NCI-H1105 (cell line): ENCODE results near the gene GPRIN1.
"Not testable (repeated sequence)": the region's sequence is repeated elsewhere in the genome, so short reads cannot be mapped to it uniquely, and the experiment has no call there.

ENCODE experiments used
- DNase-seq: peaks from one replicate; lab custom pipeline; 2025; lab: John Stamatoyannopoulos, UW

Gene GPRIN1

GRCh38 chr5:176624938-176625337, 15.0 kb upstream of the GPRIN1 start:
- no peak for DNase-seq

- DNase-seq, result no peak
Observed at GRCh38 chr5:176624142-176624541, 14.2 kb upstream of the GPRIN1 start.

- no peak for DNase-seq
Observed at GRCh38 chr5:176621661-176622079, 11.7 kb upstream of the GPRIN1 start.

DNA sequence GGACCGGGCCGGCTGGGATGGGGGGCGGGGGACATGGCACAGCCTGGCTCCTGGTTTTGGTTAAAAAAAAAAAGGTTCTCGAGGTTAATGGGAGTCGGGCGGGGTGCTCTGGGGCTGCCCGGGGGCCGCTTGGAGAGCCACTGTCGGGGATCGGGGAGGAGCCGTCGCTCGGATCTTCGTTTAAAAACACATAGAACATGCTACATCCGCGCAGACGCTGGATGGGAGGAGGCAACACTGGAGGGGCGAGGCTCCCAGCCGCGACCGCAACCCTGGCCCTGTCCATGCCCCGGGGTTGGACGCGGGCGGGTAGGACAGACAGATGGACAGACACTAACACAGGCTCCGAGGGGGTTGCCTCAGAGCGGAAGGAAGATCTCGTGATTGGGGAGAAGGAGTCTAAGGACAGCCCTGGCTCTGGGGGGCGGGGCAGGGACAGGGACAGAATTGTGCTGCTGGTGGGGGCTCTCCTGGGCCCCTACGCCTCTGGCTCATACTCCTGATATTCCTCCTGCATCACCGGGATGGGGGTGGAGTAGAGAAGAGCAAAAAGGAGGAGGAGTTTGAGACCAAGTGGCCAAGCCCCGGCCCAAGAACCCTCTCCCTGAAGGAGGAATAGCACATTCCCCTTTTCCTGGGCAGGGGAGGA, 10.5 kb upstream of the GPRIN1 start:
- no peak for DNase-seq

DNA sequence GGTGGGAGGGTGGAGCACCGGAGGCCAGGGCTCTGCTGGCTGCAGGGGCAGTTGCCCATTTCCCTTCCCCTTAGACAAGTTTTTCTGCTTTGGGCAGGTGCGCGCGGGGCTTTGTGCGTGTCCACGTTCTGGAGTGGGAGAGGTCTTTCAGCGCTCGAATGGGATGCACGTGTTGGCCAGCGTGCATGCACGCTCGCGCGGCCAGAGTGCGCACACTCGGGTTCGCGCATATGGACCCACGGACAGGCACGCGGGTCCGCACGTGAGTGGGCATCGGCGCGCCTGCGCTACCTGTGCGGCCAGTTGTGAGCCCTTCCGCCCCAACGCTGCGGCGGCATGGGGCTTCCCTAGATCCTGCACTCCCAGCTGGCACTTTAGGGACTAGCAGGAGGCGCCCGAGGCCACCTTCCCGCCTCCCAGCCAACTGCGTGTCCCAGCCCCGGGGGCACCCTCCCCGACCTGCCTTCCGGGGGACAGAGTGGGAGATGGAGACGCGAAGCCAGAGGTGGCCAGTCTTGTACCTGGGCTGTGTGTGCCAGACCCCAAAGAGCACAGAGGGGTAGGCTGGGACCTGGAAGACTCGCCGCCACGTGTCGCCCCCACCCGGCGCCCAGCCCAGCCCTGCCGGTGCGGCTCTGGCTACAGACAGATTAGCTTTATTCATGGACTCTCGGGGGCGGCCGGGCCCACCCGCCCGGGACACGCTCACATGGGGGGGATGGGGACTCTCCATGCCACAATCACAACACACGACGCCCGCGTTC, 9.8 kb upstream of the GPRIN1 start:
- DNase-seq, result no peak

GRCh38 chr5:176619203-176619568, 9.2 kb upstream of the GPRIN1 start:
- DNase-seq, result no peak

DNA sequence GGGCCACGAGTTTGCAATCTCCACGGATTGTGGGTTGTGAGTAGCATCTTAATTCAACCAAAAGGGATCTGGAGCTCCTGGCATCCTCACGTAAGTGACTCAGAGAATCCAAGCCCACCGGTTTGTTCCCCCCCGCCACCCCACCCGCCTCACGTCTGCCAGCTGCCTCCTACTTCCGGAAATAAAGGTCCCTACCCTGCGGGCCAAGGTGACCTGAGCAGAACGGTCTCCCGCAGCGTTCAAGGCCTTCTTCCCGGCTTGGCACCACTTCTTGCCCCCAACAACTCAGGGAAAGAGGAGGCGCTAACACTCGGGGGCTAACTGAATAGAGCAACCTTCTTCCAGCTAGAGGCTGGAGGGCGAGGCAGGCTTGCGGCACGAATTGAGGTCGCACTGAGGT, 8.8 kb upstream of the GPRIN1 start:
- DNase-seq, result no peak

DNA sequence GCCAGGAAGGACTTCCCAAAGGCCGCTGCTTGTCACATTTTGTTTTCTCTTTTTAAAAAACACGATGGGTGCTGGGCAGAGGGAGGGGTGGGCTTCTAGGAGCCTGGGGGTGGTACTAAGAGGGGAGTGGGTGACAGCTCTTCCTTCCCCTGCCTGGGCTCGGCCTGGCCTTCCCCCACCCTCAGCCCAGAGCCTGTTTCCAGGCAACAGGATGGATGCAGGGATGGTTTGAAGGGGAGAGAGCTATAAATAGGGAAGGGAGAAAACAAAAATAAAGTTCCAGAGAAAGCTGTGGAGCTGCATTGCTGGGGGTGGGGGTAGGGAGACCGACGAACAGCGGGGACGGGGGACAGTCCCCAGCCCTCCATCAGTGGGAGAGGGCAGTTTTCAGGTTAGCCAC, 6.6 kb upstream of the GPRIN1 start:
- DNase-seq, result no peak

GRCh38 chr5:176614805-176615478, 5.0 kb upstream of the GPRIN1 start:
- DNase-seq, result no peak

DNA sequence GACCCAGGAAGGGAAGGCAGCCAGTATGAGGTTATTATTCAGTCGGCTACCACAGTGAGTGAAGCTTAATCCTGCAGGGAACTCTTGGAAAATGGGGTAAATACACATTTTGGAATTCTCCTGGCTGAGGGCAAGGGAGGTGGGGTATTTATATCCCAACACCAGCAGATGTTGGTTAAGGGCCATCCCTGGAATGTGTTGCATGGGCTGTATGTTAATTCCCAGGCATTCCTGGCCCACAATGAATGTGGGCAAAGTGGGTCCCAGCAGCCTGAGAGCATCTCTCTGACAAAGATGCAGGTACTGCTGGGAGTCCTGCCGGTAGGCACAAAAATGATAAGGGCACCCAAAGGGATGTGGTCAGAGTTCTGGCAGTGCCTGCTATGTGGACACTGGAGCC, 2.9 kb upstream of the GPRIN1 start:
- no peak for DNase-seq

DNA sequence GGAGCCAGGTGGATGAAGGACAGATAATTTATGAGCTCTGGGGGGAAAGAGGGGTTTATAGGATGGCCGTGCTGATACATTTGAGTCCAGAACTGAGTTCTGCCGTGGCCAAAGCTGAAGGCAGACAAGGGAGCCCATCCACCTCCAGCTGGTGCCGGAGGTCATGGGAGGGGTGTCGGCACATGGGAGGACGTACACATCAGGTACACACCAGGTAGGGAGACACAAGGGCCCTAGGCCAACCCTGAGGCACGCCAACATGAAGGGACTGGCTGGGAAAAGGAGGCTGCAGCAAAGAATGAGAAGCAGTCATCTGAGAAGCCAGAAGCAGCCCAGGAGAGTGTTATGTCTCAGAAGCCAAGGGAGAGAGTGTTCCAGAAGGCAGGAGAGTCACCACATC, 2.1 kb upstream of the GPRIN1 start:
- DNase-seq, result no peak

- DNase-seq, result no peak
Observed at GRCh38 chr5:176611435-176611834, 1.5 kb upstream of the GPRIN1 start.

GRCh38 chr5:176610435-176610773, 448 bp upstream of the GPRIN1 start:
- no peak for DNase-seq

GRCh38 chr5:176608937-176609723, 826 bp downstream of the GPRIN1 start:
- DNase-seq, result no peak

DNA sequence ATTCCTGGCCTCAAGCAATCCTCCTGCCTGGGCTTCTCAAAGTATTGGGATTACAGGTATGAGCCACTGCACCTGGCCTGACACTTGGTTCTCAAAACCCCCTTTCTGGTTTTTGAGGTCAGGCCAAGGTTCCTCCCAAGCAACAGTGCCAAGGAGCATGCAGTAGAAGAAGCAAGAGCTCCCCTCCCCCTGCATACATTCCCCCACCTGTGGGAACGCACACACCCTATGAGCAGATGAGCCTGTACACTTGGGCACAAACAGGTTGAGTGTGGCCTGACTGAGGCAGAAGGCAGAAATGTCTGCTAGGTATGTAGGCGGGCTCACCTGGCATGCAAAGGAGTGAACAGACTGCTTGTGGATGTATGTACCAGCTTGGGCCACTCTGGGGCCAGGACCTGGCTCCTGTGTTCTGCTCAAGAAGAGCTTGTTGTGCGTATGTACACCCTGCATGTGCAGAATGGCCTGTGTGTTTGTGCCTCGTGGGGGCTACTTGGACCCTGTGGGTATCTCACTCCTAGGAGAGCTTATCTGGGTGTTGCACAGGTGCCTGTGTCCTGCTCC, 1.7 kb downstream of the GPRIN1 start:
- no peak for DNase-seq

DNA sequence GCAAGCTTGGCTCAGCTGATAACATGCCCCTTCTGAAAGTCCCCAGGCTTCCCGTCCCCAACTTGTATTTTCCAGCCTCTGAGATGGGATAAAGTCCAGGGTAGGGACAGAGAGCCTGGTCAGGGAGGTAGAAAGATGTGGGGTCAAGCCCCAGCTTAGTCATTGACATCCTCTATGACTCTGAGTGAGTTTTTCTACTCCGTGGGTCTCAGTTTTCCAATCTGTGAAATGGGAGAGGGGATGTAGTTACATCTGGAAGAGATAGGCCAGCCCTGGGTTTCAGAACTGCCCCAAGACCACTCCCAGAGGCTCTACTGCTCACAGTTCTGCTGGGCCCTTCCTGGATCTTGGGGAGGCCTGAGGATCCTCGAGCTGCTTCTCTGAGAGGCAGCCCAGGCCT, 3.1 kb downstream of the GPRIN1 start:
- DNase-seq, result no peak

GRCh38 chr5:176606032-176606431, 3.9 kb downstream of the GPRIN1 start:
- DNase-seq, result no peak

DNA sequence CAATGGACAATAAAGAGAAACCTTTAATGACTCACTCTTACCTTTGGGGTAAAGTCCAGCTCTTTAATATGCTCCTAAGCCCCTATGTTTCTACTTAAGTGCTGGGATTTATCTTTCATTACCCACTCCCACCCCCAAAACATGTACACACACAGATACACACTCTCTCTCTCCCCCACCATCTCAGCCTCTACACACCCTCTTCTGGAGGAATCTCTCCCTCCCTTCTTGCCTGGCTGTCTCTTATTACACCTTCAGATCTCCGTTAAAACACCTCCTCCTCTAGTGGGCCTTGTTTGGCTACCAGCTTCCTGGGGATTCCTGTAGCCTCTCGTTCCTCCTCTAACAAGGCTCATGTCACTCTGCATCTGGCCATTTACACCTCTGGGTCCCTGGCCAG, 6.9 kb downstream of the GPRIN1 start:
- no peak for DNase-seq

DNA sequence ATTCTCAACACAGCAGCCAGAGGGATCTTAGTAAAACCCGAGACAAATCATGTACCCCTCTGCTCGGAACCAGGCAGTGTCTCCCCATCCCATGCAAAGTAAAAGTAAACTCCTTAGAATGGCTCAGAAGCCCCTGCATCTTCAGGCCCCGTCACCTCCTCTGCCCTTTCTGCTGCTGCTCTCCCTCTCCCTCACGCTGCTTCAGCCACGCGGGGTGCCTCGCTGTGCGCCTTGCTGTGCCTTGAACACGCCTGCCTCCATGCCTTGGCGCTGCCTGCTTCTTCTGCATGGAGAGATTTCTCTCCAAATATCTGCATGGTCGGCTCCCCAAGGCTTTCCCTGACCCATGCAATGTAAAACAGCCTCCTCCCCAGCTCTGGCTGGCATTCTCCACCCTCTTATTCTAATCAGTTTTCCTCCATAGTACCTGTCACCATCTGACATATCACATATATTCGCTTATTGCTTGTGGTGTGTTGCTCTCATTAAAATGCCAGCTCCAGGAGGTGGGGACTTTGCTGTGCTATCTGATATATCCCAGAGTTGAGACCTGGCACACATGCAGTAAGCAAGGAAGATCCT, 8.0 kb downstream of the GPRIN1 start:
- no peak for DNase-seq

GRCh38 chr5:176599749-176600430, 10.1 kb downstream of the GPRIN1 start:
- DNase-seq, result not testable (repeated sequence)
